Iris pigment epithelial cell (primary cell): ENCODE data around the gene MPC1.

ENCODE experiments used
- DNase-seq: peaks from one replicate; pipeline ENCODE4 v3.0.0-alpha.2; 2011; ENCODE audit warnings: low read depth

MPC1 gene

GRCh38 chr6:166317261-166318212 is 65.2 kb downstream of the MPC1 start:
- no peak for DNase-seq

GRCh38 chr6:166315436-166315835 is 67.3 kb downstream of the MPC1 start:
- no peak for DNase-seq
